RWPE1 (cell line): Measurements from ENCODE around the gene LRRC23.

ENCODE experiments used
- CTCF ChIA-PET: fragments of 350-600 bp; sonication (Branson Sonifier 250); formaldehyde crosslinking; extraction: SDS; loops from one replicate; lab custom pipeline; 2021; lab: Yijun Ruan, JAX
- POLR2A ChIA-PET: fragments of 400-600 bp; formaldehyde crosslinking; extraction: SDS; loops from one replicate; lab custom pipeline; 2020; ENCODE audit warnings: antibody characterized with exemption; ENCODE audit not compliant: low non-redundant PET; lab: Yijun Ruan, JAX
- DNase-seq: peaks from one replicate; pipeline ENCODE4 v3.0.0; 2012; ENCODE audit warnings: low spot score
- H3K27ac ChIP-seq: fragments of 450-650 bp; 2 replicates; pipeline ENCODE4 v1.5.1; 2017
- CTCF ChIP-seq: fragments of 450-650 bp; conservative IDR thresholded peaks from 2 replicates; pipeline ENCODE4 v1.5.1; 2017; ENCODE audit warnings: low read depth, mild to moderate bottlenecking

LRRC23 gene

GRCh38 chr12:6894321-6894720 is 10.3 kb upstream of the LRRC23 start:
- POLR2A ChIA-PET = no interaction called here
- TF ChIP-seq CTCF = no peak
- no peak for DNase-seq
- H3K27ac ChIP-seq = no peak overlapping the region
- CTCF ChIA-PET = no interaction called here

- no peak overlapping the region for H3K27ac ChIP-seq
- CTCF ChIA-PET = interaction anchor here (0.6 kb wide), 1 partner anchor 182 kb away, joined by 3 read pairs; no protein-coding TSS in a partner anchor
- POLR2A ChIA-PET = no interaction called here
- no peak for TF ChIP-seq CTCF
- DNase-seq = no peak
Measured at GRCh38 chr12:6896846-6897435, 7.7 kb upstream of the LRRC23 start.

GRCh38 chr12:6899427-6899826 is 5.2 kb upstream of the LRRC23 start:
- POLR2A ChIA-PET = no interaction called here
- DNase-seq = no peak
- no peak for TF ChIP-seq CTCF
- CTCF ChIA-PET = interaction anchor here (1.5 kb wide), 1 partner anchor 27 kb away, joined by 3 read pairs; the partner anchor contains the start of gene SPSB2
- no peak overlapping the region for H3K27ac ChIP-seq

- POLR2A ChIA-PET = no interaction called here
- DNase-seq = no peak
- no peak overlapping the region for H3K27ac ChIP-seq
- TF ChIP-seq CTCF = no peak
- CTCF ChIA-PET = interaction anchor here (0.7 to 1.5 kb wide), 2 partner anchors 11 to 28 kb away, joined by 3 read pairs; partner anchors contain the start of gene SPSB2
Measured at GRCh38 chr12:6899837-6900519, 4.6 kb upstream of the LRRC23 start.

- DNase-seq = no peak
- ChIA-PET CTCF (interaction anchor here (0.5 kb wide), 1 partner anchor 23 kb away, joined by 3 read pairs; no protein-coding TSS in a partner anchor), POLR2A (no interaction called here)
- no peak overlapping the region for H3K27ac ChIP-seq
- no peak for TF ChIP-seq CTCF
Measured at GRCh38 chr12:6902448-6902847, 2.2 kb upstream of the LRRC23 start.

- POLR2A ChIA-PET = no interaction called here
- no peak for DNase-seq
- TF ChIP-seq CTCF = no peak
- CTCF ChIA-PET = interaction anchor here (0.8 kb wide), 1 partner anchor 13 kb away, joined by 4 read pairs; no protein-coding TSS in a partner anchor
- H3K27ac ChIP-seq = no peak overlapping the region
Measured at GRCh38 chr12:6903722-6904121, 900 bp upstream of the LRRC23 start.
